NAMALWA (cell line): ENCODE results near the gene CDS2.
A peak's percentile ranks its signal among the peaks of the same experiment; 100 is the strongest.

Experiments
- DNase-seq: peaks from one replicate; pipeline ENCODE4 v3.0.0-alpha.2; 2015; ENCODE audit warnings: low spot score

CDS2 gene

DNA sequence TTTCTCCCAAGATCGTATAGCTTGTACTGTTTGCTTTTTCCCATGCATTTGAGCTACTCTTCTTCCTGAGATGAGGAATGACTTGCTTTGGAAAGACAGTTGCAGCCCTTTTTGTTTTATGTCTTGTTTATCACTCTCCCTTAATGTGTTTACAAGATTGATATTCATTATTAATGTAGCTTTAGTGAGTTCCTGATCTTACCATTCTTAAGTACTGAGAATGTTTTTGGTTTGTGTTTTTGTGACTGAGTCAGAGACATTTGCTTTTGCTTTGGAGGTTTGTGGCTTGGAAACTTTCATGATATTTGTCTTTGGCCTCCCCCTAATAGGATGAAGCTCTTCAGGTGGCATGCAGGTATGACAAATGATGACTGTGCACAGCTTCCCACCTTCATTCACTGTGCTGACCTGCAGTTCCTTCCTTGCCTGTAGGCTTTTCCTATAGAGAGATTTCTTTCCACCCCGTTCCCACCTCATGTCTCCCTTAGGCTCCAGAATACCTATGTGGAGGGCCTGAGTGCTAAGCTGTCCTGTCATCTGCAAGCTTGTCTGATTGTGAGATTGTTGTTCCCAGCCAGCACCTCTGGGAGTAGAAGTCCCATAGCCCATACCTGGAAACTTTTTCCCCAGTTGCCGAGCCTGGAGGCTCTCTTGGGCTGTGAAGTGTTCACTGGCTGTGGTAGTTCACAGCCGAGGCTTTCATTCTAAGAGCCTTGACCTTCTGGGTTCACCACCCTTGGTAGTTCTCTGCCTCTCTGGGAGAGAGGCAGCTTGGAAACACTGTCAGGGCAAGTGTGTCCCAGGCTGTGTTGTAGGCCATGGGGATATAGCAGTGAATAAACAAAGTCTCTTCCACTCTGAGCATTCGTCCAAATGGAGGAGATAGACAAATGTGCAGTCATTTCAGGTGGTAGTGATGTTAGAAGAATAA, 27.1 kb downstream of the CDS2 start:
- no peak for DNase-seq

DNA sequence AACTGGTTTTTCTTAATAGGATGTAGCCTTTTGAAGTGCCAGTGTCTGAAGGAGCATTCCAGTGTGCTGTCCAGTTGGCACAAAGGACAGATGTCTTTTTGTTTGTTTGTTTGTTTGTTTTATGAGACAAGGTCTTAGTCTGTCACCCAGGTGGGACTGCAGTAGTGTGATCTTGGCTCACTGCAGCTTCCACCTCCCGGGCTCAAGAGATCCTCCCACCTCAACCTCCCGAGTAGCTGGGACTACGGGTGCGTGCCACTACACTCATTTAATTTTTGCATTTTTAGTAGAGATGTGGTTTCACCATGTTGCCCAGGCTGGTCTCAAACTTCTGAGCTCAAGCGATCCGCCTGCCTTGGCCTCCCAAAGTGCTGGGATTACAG, 27.7 kb downstream of the CDS2 start:
- no peak for DNase-seq

DNA sequence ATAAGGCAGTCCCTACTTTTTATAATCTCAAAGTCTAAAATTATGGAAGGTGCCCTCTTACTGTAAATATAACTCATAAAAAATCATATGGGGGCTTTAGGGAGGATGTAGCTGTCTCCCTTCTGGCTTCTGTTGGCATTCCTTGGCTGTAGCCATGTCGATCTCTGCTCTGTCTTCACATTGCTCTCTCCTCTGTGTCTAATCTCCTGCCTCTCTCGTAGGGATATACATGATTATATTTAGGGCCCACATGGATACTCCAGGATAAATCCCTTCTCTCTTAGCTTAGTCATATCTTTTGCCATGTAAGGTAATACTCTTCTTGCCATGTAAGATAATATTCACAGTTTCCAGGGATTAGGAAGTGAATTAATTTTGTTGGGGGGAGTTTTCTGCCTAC, 28.6 kb downstream of the CDS2 start:
- DNase-seq = no peak

DNA sequence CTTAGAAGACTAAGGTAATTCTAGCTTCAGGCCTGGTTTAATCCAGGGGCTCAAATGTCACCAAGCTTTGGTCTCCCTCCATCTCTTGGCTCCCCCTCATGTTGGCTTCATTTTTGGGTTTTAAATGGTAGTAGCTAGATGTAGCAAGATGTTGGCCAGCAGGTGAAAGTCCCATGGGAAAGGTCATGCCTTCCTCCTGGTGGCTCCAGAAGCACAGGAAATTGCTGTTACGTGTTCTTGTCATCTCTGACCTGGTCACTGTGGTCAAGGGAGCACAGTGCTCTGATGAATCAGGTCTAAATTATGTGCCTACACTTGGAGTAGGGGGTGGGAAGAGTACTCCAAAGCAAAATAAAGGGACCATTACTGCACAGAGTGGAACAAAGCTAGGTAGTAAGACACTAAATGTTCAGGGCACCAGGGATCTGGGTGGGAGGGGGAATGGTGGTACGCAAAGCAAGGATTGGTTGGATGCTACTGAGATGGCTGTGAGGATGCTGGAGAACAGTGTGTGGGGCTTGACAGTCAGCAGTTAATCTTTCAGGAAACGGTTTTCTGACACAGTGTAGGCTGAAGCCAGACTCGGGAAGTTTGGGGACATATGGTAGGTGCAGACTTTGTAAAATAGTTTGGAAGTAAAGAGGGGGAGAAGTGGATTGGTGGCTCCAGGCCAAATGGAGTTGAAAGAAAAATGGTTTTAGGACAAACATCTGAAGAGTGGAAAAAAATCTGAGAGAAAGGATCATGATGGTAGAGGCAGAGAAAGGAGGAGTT, 30.1 kb downstream of the CDS2 start:
- no peak for DNase-seq

DNA sequence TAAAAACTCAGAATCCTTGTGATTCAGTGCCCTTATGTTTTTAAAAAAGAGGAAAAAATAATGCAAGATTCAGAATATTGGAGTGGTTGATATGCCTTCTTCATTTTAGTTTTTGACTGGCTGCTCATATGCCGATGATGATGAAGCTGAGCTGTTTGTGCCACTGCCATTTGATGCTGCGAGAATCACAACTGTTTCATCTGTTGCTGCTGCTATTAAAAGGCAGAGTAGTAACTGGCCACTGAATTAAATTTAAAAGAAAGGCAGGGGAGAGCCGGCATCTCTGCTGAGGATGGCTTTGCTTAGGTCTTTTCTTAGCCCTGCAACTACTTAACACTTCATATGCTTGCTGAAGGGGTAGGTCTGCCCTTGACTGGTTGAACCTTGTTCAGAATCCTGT, 33.1 kb downstream of the CDS2 start:
- DNase-seq = no peak

DNA sequence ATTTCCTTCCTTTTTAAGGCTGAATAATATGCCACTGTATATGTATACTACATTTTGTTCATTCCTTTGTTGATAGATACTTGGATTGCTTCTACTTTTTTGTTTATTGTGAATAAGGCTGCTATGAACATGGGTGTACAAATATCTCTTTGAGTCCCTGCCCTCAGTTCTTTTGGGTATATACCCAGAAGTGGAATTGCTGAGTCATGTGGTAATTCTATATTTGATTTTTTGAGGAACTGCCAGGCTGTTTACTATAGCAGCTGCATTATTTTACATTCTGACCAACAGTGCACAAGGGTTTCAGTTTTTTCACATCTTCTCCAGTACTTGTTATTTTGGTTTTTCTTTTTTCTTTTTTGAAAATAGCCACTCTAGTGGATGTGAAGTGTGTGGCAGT, 34.1 kb downstream of the CDS2 start:
- no peak for DNase-seq

DNA sequence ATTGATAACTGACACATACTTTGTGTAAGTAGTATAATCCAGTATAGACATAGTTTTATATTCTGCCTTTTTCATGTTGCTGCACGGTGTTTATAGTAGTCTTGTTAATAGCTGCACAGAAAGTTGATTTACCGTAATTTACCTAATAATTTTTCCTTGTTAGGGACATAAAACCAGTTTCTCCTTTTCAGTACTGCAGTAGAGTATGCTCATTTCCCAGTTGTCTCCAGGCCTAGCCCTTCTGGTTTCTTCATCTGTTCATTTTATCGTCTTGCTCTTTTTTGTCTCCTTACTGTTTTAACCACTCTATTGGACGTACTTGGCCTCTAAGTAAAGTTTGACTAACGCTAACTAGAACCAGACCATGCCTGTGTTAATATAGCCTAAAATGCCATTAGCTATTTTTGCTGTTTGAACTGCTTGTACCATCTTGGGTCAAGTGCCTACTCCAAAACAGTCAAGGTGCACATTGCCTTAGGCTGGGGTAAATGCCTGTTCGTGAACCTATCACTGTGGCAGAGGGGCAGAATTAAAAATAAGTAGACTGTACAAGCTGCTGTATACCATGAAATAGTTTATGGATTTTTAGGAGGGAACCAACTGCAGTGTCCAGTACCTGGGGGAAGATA, 34.8 kb downstream of the CDS2 start:
- no peak for DNase-seq

DNA sequence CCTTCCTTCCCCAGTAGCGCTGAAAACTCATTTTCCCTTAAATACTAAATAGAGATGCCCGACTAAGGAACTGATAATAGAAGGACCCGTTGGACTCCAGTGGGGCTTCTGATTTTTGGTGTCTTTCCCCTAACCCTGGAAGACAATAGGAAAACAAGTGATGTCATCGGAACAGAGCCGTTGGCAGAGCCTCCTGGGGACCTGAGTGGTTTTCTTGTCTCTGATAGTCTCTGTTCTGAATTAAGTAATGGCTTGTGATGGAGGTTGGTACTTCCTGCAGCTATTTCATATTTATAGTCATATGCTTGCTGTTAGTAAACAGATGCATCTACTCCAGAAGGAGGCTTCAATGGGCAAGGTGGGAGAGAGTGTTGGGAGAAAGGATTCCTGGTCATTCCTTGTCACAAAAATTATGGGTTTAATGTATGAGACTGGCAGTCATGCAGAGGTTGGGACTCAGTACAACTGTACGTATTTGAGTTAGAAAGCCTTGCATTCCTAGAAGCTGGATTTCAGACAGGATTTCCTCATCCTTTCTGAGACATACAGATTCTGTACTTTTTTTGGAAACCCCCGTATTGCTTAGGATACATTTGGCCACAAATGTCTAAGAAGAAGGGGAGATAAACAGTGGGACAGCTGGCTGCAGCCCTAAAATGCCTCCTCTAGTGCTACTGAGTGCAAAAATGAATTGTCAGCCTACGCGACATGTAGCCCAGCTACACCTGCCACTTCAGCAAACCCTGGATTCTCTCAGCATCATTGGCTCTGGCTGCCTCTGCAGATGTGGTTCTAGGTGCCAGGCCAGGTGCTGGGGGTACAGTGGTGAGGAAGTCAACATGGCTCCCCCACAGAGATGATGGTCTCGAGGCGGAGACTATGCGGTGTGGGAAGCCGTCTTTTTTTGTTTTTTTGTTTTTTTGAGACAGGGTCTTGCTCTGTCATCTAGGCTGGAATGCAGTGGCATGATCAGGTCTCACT, 38.1 kb downstream of the CDS2 start:
- DNase-seq = no peak

DNA sequence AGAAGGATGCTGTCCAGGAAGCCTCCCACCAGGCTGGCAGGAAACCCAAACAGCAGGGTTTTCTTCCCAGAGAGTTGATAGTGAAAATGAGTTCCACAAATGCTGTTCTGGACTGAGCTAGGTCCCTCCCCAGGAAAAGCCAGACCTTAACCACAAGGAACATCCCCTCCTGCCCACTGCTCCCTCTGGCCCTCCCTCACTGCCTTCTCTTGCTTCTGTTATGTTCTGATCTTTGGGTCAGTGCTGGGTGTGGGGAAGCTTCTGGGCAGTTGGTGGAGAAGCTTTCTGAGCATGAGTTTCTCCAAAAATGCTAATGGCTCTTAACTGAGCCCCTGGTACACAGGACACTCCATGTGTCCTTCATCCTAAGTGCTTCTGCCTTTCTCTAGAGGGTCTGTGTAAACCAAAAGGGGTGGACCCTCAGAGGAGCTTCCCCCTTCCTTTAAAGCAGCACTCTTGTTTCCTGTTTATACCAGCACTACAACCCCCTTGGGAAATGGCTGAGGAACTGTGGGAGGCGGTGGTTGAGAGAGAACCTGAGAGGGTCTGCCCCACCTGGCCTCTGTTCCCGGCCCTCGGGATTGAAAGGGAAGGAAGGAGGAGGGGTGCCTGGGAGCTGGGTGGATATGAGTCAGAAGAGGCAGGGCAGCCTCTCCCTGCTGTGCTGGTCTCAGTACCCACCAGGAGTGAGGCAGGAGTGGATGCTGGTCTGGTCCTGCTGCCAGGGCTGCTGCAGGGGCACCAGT, 42.0 kb downstream of the CDS2 start:
- DNase-seq = peak; percentile 43

DNA sequence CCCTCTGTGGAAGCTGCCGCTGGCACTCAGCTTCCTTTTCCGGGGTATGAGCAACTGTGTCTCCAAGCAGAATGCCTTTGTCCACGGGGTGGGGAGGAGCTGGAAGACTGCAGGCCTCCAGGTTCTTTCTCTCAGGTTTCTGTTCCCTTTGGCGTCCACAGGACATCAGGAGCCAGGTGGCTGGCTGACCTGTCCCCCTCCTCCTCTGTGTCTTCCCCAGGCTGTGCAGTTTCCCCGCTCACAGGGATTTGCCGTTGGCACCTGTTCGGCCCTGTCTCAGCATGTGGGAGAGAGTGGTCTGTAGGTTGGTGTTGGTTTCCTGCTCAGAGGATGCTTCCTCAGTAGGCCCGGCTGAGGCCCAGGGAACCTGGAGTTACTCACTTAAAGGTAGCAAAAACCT, 43.5 kb downstream of the CDS2 start:
- no peak for DNase-seq

DNA sequence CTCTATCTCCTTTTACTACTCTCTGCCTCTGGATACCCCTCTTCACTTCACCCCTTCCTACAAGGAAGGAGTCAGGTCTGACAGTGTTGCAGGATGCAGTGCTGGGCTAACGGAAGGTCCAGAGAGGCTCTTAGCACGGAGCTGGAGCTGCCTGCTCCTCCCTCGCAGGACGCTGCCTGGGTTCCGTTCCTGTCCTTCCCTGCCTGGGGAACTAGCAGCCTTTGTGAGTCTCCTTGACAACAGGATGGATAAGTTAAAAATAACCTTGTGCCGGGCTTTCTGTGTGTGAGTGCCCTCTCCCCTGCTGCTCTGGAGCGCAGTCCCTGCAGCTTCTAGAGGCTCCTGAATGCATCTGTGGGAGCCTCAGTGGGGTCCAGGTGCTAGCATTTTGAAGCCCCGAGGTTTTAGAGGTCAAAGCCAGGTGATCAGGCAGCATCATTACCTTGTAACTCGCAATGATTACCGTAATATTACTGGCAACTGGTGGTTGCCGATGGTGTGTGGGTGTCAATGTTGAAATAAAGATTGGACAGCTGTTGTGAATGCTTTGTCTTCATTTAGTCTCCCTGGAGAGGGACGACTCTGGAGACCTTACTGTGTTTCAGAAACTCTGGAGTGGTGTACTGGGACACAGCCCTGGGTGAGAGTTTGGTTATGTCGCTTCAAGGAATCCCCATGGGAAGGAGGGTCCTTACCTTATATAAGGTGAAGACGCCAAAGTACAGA, 44.4 kb downstream of the CDS2 start:
- no peak for DNase-seq

DNA sequence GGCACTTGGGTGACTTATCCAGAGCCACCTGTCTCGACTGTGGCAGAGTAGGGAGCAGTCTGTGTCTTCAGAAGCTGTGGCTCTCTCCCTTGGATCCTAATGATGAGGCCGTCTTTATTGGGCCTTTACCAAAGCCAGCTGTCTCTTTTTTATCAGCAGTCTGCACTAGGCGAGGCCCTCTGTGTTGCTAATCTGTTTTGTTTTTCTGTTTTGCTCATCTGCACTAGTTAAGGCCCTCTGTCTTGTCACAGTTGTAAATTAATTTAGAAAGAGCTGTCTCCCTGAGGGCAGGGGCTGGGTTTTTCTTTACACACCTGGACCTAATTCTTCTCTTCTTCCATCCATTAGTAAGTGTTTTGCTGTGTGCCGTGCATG, 45.0 kb downstream of the CDS2 start:
- no peak for DNase-seq

DNA sequence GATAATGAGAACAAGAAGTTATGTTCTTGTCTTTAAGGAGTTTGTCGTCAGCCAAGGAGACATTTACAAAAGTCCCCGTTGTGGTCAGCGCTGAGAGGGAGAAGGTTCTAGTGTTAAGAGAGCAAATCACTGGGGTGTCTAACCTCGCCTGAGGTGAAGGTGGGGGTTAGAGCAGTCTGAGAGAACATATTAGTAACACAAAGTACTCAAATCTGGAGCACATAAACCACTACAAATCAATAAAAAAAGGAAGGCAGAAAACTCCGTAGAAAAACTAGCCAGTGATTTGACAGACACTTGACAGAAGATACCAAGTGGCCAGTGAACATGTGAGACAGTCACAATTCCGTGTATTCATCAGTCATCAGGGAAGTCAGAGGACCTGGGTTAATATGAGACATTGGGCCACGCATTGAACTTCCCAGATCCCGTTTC, 45.4 kb downstream of the CDS2 start:
- DNase-seq = no peak

DNA sequence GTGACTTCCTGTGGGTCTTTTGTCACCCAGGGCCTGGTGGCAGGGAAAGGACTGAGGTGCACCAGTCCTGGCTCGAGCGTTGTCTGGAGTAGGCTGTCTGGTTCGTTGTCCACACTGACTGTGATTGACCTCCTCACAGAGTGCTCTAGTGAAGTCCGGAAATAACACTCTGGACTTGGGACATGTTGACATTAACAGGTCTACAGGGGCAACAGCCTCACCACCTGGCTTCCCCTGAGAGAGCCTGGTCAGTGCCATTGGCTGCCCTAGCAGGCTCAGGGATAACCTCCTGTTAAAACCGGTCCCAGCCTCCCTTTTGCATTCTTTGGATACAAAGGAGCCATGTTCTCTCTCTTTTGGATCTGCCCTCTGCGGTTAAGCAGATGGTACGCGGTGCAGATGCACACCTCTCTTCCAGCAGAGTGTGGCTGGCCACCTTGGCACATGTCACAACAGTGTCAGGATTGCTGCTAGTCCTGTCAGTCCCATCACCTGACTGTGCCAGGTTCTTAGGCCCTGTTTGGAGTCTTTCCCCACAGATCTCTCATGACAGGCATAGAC, 46.2 kb downstream of the CDS2 start:
- no peak for DNase-seq

DNA sequence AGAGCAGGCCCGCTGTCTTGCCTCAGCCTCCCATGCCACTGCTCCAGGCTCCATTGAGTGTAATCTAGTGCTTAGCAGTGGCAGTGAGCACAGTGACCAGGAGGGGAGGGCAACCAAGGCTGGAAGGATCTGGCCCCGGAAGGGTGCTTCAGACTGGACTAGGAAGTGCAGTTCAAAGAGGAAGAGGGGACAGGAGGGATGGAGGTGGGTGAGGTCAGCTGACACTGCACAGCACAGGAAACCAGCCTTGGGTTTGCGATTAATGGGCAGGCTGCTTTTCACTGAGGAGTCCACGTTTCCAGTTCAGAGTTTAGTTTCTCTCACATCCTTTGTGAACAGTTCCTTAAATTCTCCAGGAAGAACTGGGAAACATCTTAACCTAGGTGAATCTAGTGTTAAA, 46.9 kb downstream of the CDS2 start:
- DNase-seq = no peak

DNA sequence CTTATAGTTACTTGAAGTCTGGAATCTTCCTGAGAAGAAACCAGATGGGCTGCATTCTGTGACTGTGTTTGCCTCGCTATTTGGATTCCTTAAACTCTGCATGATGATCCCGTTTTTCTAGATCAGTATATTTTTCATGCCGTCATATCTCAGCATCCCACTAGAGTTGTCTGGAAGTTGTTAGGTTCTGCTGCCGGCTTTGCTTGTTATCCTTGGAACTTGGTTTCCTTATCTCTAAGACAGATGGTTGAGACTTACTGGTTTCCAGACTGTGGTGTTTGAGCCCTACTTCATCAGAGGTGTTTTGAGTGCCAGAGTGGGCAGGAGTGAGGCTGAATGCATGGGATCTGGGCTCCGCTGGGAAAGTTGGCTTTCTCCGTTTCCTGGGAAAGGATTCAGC, 50.3 kb downstream of the CDS2 start:
- no peak for DNase-seq

DNA sequence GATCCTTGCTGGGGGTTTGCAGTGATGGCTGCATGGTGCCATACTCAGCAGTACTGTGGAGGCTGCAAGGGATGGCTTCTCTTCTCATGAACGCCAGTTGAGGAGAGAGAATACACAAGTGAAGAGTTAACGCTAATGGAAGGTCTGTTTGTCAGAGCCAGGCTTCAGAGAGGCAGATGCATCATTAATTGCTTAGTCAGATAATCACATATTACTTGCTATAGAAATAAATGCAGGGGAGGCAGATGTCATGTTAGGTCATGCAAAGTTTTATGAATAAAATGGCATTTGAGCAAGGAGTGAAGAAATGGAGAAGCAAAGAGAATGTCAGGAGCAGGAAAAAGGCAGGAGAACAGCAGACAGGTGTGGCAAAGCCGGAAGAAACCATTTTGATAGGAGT, 51.2 kb downstream of the CDS2 start:
- DNase-seq = no peak

DNA sequence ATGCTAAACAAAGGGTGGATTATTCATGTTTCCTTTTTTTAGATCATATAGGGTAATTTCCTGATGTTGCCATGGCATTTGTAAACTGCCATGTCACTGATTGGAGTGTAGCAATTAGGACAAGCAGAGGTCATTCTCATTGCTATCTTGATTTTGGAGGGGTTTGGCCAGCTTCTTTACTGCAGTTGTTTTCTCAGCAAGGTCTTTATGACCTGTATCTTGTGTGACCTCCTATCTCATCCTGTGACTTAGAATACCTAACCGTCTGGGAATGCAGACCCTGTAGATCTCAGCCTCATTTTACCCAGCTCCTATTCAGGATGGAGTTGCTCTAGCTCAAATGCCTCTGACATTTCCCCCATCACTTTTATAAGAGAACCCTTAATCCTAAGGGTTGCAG, 53.6 kb downstream of the CDS2 start:
- DNase-seq = no peak

DNA sequence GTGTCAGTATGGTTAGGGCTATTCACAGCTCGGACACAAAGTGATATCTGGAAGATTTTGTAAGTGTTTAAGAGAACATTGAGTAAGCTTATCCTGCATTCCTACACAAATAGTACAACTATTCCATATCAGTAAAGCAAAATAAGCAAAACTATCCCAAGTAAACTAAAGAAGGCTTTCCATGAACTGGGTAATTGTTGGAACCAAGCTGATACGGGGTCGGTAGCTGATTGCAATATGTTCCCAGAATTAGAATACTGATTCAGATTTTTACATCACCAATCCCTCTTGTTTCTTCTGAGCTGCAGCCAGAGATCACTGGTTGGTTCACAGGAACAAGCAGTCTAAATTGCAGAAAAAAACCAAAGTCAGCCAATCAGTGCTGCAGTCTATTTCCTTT, 54.1 kb downstream of the CDS2 start:
- no peak for DNase-seq

DNA sequence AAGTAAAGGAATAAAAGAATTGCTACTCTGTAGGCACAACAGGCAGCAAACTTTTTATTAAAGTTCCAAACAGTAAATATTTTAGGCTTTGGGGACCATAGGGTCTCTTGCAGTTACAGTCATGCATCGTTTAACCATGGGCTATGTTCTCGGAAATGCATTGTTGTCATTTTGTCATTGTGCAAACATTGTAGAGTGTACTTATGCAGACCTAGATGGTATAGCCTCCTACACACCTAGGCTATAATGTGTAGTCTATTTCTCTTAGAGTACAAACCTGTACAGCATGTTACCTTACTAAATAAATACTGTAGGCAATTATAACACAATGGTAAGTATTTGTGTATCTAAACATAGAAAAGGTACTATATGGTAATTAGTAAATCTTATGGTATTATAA, 54.7 kb downstream of the CDS2 start:
- no peak for DNase-seq
